Loucy (cell line): ENCODE measurements around the gene ECSCR.

Source experiments
- H2AFZ ChIP-seq: fragments of 200-600 bp; sonication (generic); 2 replicates; pipeline ENCODE4 v1.6.0; 2016; ENCODE audit warnings: antibody characterized with exemption, mild to moderate bottlenecking, low read length, moderate library complexity
- H3F3A ChIP-seq: fragments of 200-600 bp; 2 replicates; pipeline ENCODE4 v1.6.0; 2016; ENCODE audit warnings: antibody characterized with exemption, low read depth, mild to moderate bottlenecking
- H3K27me3 ChIP-seq: fragments of 200-600 bp; sonication (generic); 2 replicates; pipeline ENCODE4 v1.6.1; 2014; ENCODE audit warnings: low read length, mild to moderate bottlenecking; ENCODE audit not compliant: insufficient read depth, poor library complexity, severe bottlenecking
- H3K36me3 ChIP-seq: fragments of 200-600 bp; sonication (generic); 2 replicates; pipeline ENCODE4 v1.6.1; 2016; ENCODE audit warnings: low read length; ENCODE audit not compliant: insufficient read depth
- H3K4me1 ChIP-seq: fragments of 200-600 bp; sonication (generic); 2 replicates; pipeline ENCODE4 v1.5.1; 2014; ENCODE audit warnings: low read length, mild to moderate bottlenecking; ENCODE audit not compliant: insufficient read depth, poor library complexity, severe bottlenecking
- H3K4me2 ChIP-seq: fragments of 200-600 bp; sonication (generic); 2 replicates; pipeline ENCODE4 v1.6.0; 2014; ENCODE audit warnings: antibody characterized with exemption, low read length, low read depth, mild to moderate bottlenecking; ENCODE audit not compliant: poor library complexity, severe bottlenecking
- H3K4me3 ChIP-seq: fragments of 200-600 bp; sonication (generic); 2 replicates; pipeline ENCODE4 v1.5.1; 2014; ENCODE audit warnings: low read length, mild to moderate bottlenecking, mixed read lengths; ENCODE audit not compliant: poor library complexity, severe bottlenecking
- H3K79me2 ChIP-seq: fragments of 200-600 bp; sonication (generic); 2 replicates; pipeline ENCODE4 v1.6.1; 2014; ENCODE audit warnings: low read length; ENCODE audit not compliant: insufficient read depth
- H3K9ac ChIP-seq: fragments of 200-600 bp; sonication (generic); 2 replicates; pipeline ENCODE4 v1.6.0; 2014; ENCODE audit warnings: mild to moderate bottlenecking, low read depth, low read length, moderate library complexity; ENCODE audit not compliant: poor library complexity, severe bottlenecking
- H3K9me2 ChIP-seq: fragments of 200-600 bp; sonication (generic); replicated peaks from 2 replicates; pipeline ENCODE4 v1.6.1; 2016; ENCODE audit warnings: low read depth, low read length, mixed read lengths
- H3K9me3 ChIP-seq: fragments of 200-600 bp; sonication (generic); 2 replicates; pipeline ENCODE4 v1.6.1; 2014; ENCODE audit warnings: mild to moderate bottlenecking, antibody characterized with exemption, low read length, low read depth; ENCODE audit not compliant: insufficient read depth
- H4K20me1 ChIP-seq: fragments of 200-600 bp; sonication (generic); 2 replicates; pipeline ENCODE4 v1.6.0; 2014; ENCODE audit warnings: antibody characterized with exemption, low read length, mild to moderate bottlenecking; ENCODE audit not compliant: insufficient read depth, poor library complexity, severe bottlenecking
- EZH2phosphoT487 ChIP-seq: fragments of 200-600 bp; IDR thresholded peaks from 2 replicates; pipeline ENCODE4 v1.6.1; 2018; ENCODE audit warnings: antibody characterized with exemption, mild to moderate bottlenecking, moderate library complexity, borderline replicate concordance
- TF ChIP-seq, protein P1 (sequence below): fragments of 200-600 bp; sonication (generic); conservative IDR thresholded peaks from 2 replicates; pipeline ENCODE4 v1.5.1; 2014; ENCODE audit warnings: mild to moderate bottlenecking, antibody characterized with exemption, low read length

The ECSCR gene

GRCh38 chr5:139430015-139430414 is 32.5 kb downstream of the ECSCR start:
- Histone ChIP-seq H3K4me3 (no peak overlapping the region), H3K4me1 (peaks cover 21% of the 10 kb centered on the region), H3K9me3 (no peaks in the 10 kb centered on the region), H3K36me3 (no peaks in the 10 kb centered on the region; the same call in 1 of the 2 replicates), H3K79me2 (no peaks in the 10 kb centered on the region), H3K27me3 (no peaks in the 10 kb centered on the region), H4K20me1 (no peaks in the 10 kb centered on the region), H3K9me2 (no peaks in the 10 kb centered on the region), H2AFZ (no peak overlapping the region), H3K9ac (no peak overlapping the region), H3F3A (no peaks in the 10 kb centered on the region), H3K4me2 (no peak overlapping the region)
- TF ChIP-seq, protein P1, sequence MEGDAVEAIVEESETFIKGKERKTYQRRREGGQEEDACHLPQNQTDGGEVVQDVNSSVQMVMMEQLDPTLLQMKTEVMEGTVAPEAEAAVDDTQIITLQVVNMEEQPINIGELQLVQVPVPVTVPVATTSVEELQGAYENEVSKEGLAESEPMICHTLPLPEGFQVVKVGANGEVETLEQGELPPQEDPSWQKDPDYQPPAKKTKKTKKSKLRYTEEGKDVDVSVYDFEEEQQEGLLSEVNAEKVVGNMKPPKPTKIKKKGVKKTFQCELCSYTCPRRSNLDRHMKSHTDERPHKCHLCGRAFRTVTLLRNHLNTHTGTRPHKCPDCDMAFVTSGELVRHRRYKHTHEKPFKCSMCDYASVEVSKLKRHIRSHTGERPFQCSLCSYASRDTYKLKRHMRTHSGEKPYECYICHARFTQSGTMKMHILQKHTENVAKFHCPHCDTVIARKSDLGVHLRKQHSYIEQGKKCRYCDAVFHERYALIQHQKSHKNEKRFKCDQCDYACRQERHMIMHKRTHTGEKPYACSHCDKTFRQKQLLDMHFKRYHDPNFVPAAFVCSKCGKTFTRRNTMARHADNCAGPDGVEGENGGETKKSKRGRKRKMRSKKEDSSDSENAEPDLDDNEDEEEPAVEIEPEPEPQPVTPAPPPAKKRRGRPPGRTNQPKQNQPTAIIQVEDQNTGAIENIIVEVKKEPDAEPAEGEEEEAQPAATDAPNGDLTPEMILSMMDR, result no peak
- no peak for TF ChIP-seq EZH2phosphoT487

DNA sequence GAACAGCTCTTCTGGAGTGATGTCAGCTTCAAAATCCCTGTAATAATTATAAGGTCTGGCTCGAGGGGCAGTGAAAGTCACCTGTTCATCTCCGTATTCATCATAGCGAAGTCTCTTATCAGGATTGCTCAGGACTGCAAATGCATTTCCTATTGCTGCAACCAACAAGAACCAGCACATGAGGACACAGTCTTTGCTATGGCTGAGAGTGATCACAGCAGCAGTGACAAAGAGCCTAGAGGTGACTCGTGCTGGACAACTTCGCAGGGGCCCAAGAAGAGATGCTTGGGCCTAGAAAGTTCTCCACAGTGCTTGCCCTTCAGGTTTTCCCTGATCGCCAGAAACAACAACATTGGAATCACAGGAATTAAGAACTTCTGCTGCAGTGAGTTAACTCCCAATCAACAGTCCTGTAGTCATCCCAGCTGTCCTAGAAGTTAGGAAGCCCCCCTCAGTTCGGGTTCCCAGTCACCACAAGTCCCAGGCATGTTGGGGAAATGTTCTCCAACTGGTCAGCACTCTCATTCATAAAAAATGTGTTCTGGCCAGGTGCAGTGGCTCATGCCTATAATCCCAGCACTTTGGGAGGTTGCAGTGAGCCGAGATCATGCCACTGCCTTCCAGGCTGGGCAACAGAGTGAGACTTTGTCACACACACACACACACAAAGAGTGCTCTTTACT is 36.2 kb downstream of the ECSCR start:
- H3K4me1 ChIP-seq, result peaks cover 25% of the 10 kb centered on the region
- H3K9ac ChIP-seq, result peak overlapping the region; percentile 17
- H4K20me1 ChIP-seq, result no peaks in the 10 kb centered on the region
- no peaks in the 10 kb centered on the region for H3K27me3 ChIP-seq
- no peaks in the 10 kb centered on the region for H3K9me2 ChIP-seq
- no peak overlapping the region for H3K4me3 ChIP-seq
- TF ChIP-seq, protein P1, result no peak
- no peak for TF ChIP-seq EZH2phosphoT487
- H3F3A ChIP-seq, result no peaks in the 10 kb centered on the region
- no peaks in the 10 kb centered on the region for H3K79me2 ChIP-seq
- peak overlapping the region; percentile 55 for H3K4me2 ChIP-seq
- no peaks in the 10 kb centered on the region for H3K9me3 ChIP-seq
- H2AFZ ChIP-seq, result no peak overlapping the region
- H3K36me3 ChIP-seq, result no peaks in the 10 kb centered on the region; the same call in 1 of the 2 replicates

DNA sequence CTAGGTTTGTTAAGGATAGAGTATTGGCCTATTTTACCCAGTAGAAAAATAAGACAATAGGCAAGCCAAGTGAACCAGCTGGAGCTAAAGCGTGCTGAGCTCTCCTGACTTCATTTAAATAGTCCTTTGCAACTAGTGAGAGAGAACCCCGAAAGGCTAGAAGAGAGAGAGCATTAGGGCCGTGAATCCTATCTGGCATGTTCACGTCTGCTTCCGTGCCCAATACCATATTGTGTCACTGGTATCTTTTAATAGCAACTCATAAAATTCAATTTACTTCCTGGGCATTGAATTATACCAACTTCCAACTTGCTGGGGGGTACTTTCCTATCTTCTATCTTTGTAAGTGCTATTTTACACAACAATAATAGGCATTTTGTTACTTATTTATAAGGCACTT is 37.0 kb downstream of the ECSCR start:
- H3K4me1 ChIP-seq, result peaks cover 25% of the 10 kb centered on the region
- no peaks in the 10 kb centered on the region for H3K9me2 ChIP-seq
- no peaks in the 10 kb centered on the region; the same call in 1 of the 2 replicates for H3K36me3 ChIP-seq
- peak overlapping the region; percentile 55 for H3K4me2 ChIP-seq
- H2AFZ ChIP-seq, result no peak overlapping the region
- TF ChIP-seq, protein P1, result no peak
- no peaks in the 10 kb centered on the region for H3K9me3 ChIP-seq
- peak overlapping the region; percentile 17 for H3K9ac ChIP-seq
- no peaks in the 10 kb centered on the region for H3K27me3 ChIP-seq
- no peaks in the 10 kb centered on the region for H3K79me2 ChIP-seq
- H3F3A ChIP-seq, result no peaks in the 10 kb centered on the region
- H4K20me1 ChIP-seq, result no peaks in the 10 kb centered on the region
- H3K4me3 ChIP-seq, result peak overlapping the region; percentile 22
